Adrenal gland (tissue), 12 donors: ENCODE data around the gene IL1F10. TPM values are rescaled to one million over a fixed set of nuclear protein-coding genes. Genes with fewer than 3 reads are reported as not detected.
A peak's percentile ranks its signal among the peaks of the same experiment; 100 is the strongest.

ENCODE experiments used
- DNase-seq, 7 donors: peaks; one replicate each; pipeline ENCODE4 v3.0.0-alpha.2; 2019 to 2020
- H3K27ac ChIP-seq, 5 donors: fragments of 200-600 bp; sonication (generic) in 4 of 5; 1 replicate in 3 of 5; 2 replicates in 2 of 5; pipeline versions ENCODE4 v1.5.1 to v1.8.0; 2016 to 2020; ENCODE audit warnings: mild to moderate bottlenecking in 1 of 5
- H3K27me3 ChIP-seq: fragments of 200-600 bp; 2 replicates; pipeline ENCODE4 v1.8.0; 2021
- H3K36me3 ChIP-seq, 2 donors: fragments of 200-600 bp; replicated peaks in 1 of 2; 1 replicate in 1 of 2; 2 replicates in 1 of 2; pipeline versions ENCODE4 v1.5.1 to v1.8.0; 2018 to 2022
- H3K4me1 ChIP-seq, 2 donors: fragments of 200-600 bp; replicated peaks in 1 of 2; 1 replicate in 1 of 2; 2 replicates in 1 of 2; pipeline versions ENCODE4 v1.5.1 to v1.8.0; 2018 to 2021
- H3K4me3 ChIP-seq, 4 donors: fragments of 200-600 bp; sonication (generic) in 3 of 4; one replicate each; pipeline ENCODE4 v1.5.1; 2016 to 2018
- H3K9me3 ChIP-seq, 3 donors: fragments of 200-600 bp; sonication (generic) in 1 of 3; replicated peaks in 1 of 3; 1 replicate in 2 of 3; 2 replicates in 1 of 3; pipeline versions ENCODE4 v1.5.1 to v1.8.0; 2016 to 2021
- CTCF ChIP-seq, 6 experiments: fragments of 450-650 bp in 4 of 6; fragments of 200-600 bp in 2 of 6; sonication (generic) in 1 of 6; IDR thresholded peaks; 1 replicate in 5 of 6; 2 replicates in 1 of 6; pipeline versions ENCODE4 v1.5.1 to v1.8.0; 2016 to 2021; ENCODE audit warnings: antibody characterized with exemption in 6 of 6, mild to moderate bottlenecking in 2 of 6, moderate library complexity in 1 of 6
- POLR2A ChIP-seq, 2 donors: fragments of 450-650 bp; IDR thresholded peaks; one replicate each; pipeline ENCODE4 v1.6.1; 2017; ENCODE audit warnings: antibody characterized with exemption in 2 of 2, mild to moderate bottlenecking in 2 of 2, moderate library complexity in 1 of 2
- WGBS, 4 donors: extraction: QIAGEN DNeasy Blood & Tissue Kit in 2 of 4; methylation state at CpG; one replicate each; pipeline versions ENCODE4 v1.1.5 to v1.1.7; 2013 to 2017; 5-methylcytosine and 5-hydroxymethylcytosine counted together
- intact Hi-C, 2 donors: fragments of 100-400 bp; cut with DNase I; formaldehyde crosslinking; loops; one replicate each; pipeline versions ENCODE4 v1.14.1 to v1.15.0; 2022 to 2023
- polyA plus RNA-seq, 3 donors: library from polyadenylated mRNA; stranded (reverse); fragments of 200-250 nt in 2 of 3; fragments of 350-450 nt in 1 of 3; fragmentation: Illumina TruSeq in 1 of 3; extraction: RNeasy Lipid Tissue Mini Kit (QIAGEN cat#74804) in 1 of 3; gene quantifications; one replicate each; pipeline ENCODE4 v1.2.3, GENCODE V29; 2013 to 2014
- total RNA-seq, 9 donors: library from RNA; depleted of rRNA in 4 of 9; stranded (reverse); fragments of >200 nt in 4 of 9; fragments of 120-200 nt in 1 of 9; fragmentation: NEBNext Ultra II Directional in 1 of 9; extraction: Animal tissue kit (Norgen Biotek cat#: 25700) in 1 of 9; gene quantifications; one replicate each; pipeline versions ENCODE4 v1.1.0 to v1.2.4, GENCODE V29; 2013 to 2023
- donor health status: healthy with polysubstance abuse.
- donor health status: Bipolar disorder and iron deficiency.
- donor health status: DM: yes; HTN: yes; CAD: no.
- donor health status: DM: no; HTN: no; CAD: no.
- donor health status: DM: no; HTN: no; CAD: no.
- donor health status: DM: yes; HTN: yes; CAD: no.

IL1F10 gene
- total and polyA plus RNA-seq, 12 donors: not detected

GRCh38 chr2:113102133-113102532 lies 34.4 kb downstream of the IL1F10 start:
- H3K9me3 ChIP-seq: no peaks in the 10 kb centered on the region
- no peak overlapping the region for H3K4me3 ChIP-seq
- no peaks in the 10 kb centered on the region for H3K4me1 ChIP-seq
- TF ChIP-seq POLR2A (IDR thresholded peaks at IDR 0.05): no peak
- TF ChIP-seq CTCF (IDR thresholded peaks at IDR 0.05): no peak
- no peak overlapping the region for H3K27ac ChIP-seq
- no peaks in the 10 kb centered on the region for H3K27me3 ChIP-seq
- WGBS, 4 donors: 66 to 97% (median 88%) methylated on average over 2 of the region's 2 CpGs
- no peaks in the 10 kb centered on the region for H3K36me3 ChIP-seq
- no peak for DNase-seq
- intact Hi-C loops: no loop called here

GRCh38 chr2:113103277-113103676 lies 35.5 kb downstream of the IL1F10 start:
- Histone ChIP-seq H3K27me3 (no peaks in the 10 kb centered on the region), H3K9me3 (no peaks in the 10 kb centered on the region), H3K27ac (no peak overlapping the region), H3K4me1 (no peaks in the 10 kb centered on the region), H3K36me3 (no peaks in the 10 kb centered on the region), H3K4me3 (no peak overlapping the region)
- no peak for TF ChIP-seq CTCF (IDR thresholded peaks at IDR 0.05)
- TF ChIP-seq POLR2A (IDR thresholded peaks at IDR 0.05): no peak
- WGBS, 4 donors: 91 to 95% (median 93%) methylated on average over 4 of the region's 4 CpGs
- no peak for DNase-seq
- intact Hi-C loops: no loop called here

- no peaks in the 10 kb centered on the region for H3K4me1 ChIP-seq
- DNase-seq: no peak
- intact Hi-C loops: no loop called here
- 68 to 93% (median 78%) methylated on average over 2 to 3 of the region's 3 CpGs for WGBS, 4 donors
- H3K4me3 ChIP-seq: no peak overlapping the region
- H3K36me3 ChIP-seq: no peaks in the 10 kb centered on the region
- H3K9me3 ChIP-seq: no peaks in the 10 kb centered on the region
- TF ChIP-seq CTCF (IDR thresholded peaks at IDR 0.05) (no peak), POLR2A (IDR thresholded peaks at IDR 0.05) (no peak)
- no peak overlapping the region for H3K27ac ChIP-seq
- H3K27me3 ChIP-seq: no peaks in the 10 kb centered on the region
Measured at GRCh38 chr2:113104054-113104611, 36.4 kb downstream of the IL1F10 start.

- peak in 2 of 7 donors; percentile 44 to 68 for DNase-seq
- H3K9me3 ChIP-seq: no peaks in the 10 kb centered on the region
- intact Hi-C loops: no loop called here
- no peaks in the 10 kb centered on the region for H3K4me1 ChIP-seq
- WGBS, 4 donors: 71 to 77% (median 74%) methylated on average over 6 of the region's 6 CpGs
- TF ChIP-seq POLR2A (IDR thresholded peaks at IDR 0.05): no peak
- no peak for TF ChIP-seq CTCF (IDR thresholded peaks at IDR 0.05)
- no peak overlapping the region for H3K4me3 ChIP-seq
- no peak overlapping the region for H3K27ac ChIP-seq
- no peaks in the 10 kb centered on the region for H3K36me3 ChIP-seq
- H3K27me3 ChIP-seq: no peaks in the 10 kb centered on the region
Measured at GRCh38 chr2:113105047-113105785, 37.4 kb downstream of the IL1F10 start.
